ENCODE data around the gene KIZ.

Gene KIZ

DNA sequence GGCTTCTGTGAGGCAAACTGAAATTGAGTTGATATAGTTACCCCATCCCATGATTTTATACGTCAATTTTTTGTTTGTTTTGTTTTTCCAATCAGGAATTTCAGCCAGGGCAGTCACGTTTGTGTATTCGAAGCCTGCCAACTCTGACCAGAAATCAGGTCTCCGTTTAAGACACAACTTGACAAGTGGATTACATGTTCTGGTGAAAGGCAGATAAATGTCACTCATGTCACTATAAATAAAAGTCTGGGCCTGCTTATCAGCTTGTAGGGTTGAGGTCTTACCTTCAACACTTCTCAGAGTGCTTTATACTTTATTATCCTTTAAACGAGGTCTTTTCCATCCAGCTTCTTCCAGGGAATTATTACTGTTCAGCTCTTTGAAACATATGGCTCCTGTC, 168.9 kb downstream of the KIZ start:
- H3K4me3 ChIP-seq (ENCODE audit: low read depth, low read length) = no peak overlapping the region
- TF ChIP-seq, protein P1, sequence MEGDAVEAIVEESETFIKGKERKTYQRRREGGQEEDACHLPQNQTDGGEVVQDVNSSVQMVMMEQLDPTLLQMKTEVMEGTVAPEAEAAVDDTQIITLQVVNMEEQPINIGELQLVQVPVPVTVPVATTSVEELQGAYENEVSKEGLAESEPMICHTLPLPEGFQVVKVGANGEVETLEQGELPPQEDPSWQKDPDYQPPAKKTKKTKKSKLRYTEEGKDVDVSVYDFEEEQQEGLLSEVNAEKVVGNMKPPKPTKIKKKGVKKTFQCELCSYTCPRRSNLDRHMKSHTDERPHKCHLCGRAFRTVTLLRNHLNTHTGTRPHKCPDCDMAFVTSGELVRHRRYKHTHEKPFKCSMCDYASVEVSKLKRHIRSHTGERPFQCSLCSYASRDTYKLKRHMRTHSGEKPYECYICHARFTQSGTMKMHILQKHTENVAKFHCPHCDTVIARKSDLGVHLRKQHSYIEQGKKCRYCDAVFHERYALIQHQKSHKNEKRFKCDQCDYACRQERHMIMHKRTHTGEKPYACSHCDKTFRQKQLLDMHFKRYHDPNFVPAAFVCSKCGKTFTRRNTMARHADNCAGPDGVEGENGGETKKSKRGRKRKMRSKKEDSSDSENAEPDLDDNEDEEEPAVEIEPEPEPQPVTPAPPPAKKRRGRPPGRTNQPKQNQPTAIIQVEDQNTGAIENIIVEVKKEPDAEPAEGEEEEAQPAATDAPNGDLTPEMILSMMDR (IDR thresholded peaks at IDR 0.05; ENCODE audit: low read depth, low read length) = no peak
